GM12872 (cell line): ENCODE results near the gene LAGE3.

Source experiments
- TF ChIP-seq, protein P1 (sequence below): IDR thresholded peaks from 3 replicates; pipeline ENCODE4 v1.5.1; 2011; ENCODE audit warnings: low read depth, mild to moderate bottlenecking, low read length, moderate library complexity; ENCODE audit not compliant: insufficient read depth

LAGE3 gene

GRCh38 chrX:154444755-154445246 is 34.3 kb downstream of the LAGE3 start:
- TF ChIP-seq, protein P1, sequence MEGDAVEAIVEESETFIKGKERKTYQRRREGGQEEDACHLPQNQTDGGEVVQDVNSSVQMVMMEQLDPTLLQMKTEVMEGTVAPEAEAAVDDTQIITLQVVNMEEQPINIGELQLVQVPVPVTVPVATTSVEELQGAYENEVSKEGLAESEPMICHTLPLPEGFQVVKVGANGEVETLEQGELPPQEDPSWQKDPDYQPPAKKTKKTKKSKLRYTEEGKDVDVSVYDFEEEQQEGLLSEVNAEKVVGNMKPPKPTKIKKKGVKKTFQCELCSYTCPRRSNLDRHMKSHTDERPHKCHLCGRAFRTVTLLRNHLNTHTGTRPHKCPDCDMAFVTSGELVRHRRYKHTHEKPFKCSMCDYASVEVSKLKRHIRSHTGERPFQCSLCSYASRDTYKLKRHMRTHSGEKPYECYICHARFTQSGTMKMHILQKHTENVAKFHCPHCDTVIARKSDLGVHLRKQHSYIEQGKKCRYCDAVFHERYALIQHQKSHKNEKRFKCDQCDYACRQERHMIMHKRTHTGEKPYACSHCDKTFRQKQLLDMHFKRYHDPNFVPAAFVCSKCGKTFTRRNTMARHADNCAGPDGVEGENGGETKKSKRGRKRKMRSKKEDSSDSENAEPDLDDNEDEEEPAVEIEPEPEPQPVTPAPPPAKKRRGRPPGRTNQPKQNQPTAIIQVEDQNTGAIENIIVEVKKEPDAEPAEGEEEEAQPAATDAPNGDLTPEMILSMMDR = no peak

DNA sequence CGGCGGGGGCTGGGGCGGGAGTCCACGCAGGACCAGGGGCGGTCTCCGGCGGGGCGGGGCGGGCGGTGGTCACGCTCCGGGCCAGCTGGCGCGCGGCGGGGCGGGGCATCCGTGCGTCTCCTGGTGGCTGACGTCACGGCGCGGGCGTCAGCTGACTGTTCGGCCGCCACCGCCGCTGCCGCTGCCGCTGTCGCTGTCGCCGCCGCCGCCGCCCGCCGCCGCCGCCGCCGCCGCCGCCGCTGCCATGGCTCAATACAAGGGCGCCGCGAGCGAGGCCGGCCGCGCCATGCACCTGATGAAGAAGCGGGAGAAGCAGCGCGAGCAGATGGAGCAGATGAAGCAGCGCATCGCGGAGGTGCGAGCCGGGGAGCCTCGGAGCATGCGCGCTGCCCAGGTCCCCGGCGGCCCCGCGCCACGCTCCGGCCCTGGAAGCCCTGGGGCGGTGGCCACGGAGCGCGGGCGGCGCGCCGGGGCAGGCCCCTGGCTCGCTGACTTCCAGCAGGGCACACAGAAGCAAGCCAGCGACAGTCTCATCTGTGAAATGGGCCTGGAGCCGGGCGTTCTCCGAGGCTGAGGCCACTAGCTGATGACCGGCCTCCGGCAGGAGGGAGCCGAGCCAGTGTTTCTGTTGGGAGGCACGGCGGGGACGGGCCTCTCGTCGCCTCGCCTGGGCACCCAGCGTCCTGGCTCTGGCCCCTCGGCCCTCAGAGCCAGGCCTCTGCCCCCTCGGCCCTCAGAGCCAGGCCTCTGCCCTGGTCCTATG is 34.9 kb downstream of the LAGE3 start, which contains the start of gene FAM50A:
Gene FAM50A, plus strand, starts transcription at position 150 of the 763 bp plus-strand sequence. Its CDS starts 95 bp downstream, at position 245.
- TF ChIP-seq, protein P1 = no peak

- TF ChIP-seq, protein P1 = no peak
Observed at GRCh38 chrX:154443479-154443910, 35.6 kb downstream of the LAGE3 start.

GRCh38 chrX:154441984-154442707 is 36.9 kb downstream of the LAGE3 start:
- TF ChIP-seq, protein P1 = no peak

DNA sequence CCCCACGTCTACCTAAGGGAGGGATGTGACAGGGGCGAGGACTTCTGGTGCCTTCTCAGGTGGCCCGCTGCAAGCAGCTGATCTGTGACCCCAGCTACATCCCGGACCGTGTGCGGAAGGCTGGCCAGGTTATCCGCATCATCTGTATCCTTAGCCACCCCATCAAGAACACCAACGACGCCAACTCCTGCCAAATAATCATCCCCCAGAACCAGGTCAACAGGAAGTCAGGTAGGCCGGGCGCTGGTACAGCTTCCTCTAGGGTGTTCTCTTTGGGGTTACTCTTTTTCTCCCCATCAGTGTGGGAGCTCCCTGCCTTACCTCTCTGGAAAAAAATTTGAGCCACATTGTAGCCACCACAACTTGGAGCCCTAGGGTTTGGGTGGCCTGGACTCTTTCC is 37.5 kb downstream of the LAGE3 start:
- TF ChIP-seq, protein P1 = no peak

DNA sequence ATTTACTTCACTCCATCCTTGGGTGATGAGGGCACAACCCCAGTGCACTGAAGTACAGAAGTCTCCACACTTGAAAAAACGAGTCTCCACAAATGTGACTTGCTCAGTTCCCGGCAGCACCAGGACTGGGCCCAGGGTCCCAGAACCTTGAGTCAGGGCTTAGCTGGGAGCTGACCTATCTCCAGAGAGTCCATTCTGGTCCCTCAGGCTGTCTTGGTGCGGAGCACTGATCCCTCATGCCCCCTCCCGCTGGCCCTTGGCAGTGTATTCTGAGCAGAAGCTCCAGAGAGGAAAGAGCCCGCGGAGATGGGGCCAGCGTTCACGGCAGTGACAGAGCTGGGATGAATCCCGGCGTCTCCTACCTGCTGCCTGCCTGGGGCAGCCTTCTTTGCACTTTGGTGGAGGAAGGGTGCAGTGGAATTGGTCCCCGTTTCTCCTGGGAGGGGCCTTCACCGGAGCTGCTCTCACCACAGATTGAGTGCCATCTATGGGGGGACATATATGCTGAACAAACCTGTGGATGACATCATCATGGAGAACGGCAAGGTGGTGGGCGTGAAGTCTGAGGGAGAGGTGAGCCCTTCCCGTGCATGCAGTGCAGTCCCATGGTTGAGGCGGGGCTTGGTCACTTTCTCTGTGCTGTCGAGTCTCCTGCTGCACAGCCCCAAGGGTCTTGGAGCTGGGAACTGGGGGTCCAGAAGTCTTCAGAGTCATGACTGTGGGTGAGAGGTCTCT is 38.3 kb downstream of the LAGE3 start:
- TF ChIP-seq, protein P1 = no peak

- TF ChIP-seq, protein P1 = no peak
Observed at GRCh38 chrX:154439841-154440240, 39.2 kb downstream of the LAGE3 start.
